HCT116 (cell line): ENCODE measurements around the gene SH3D19. TPM values are rescaled to one million over a fixed set of nuclear protein-coding genes. Genes with fewer than 3 reads are reported as not detected.

Experiments used
- ATAC-seq: fragments of 200-7000 bp; cut with Tn5 transposase; 2 replicates; pipeline ENCODE4 v1.9.1; 2020; ENCODE audit warnings: mild to moderate bottlenecking, moderate library complexity
- BruUV-seq: library from RNA; stranded (reverse); fragments of 400-500 nt; replicated peaks from 2 replicates; lab custom pipeline; 2021; lab: Mats Ljungman, UMichigan
- CTCF ChIA-PET: fragments of 300-600 bp; sonication (Branson Sonifier 250); formaldehyde crosslinking; loops from one replicate; lab custom pipeline; 2021; ENCODE audit warnings: antibody characterized with exemption; lab: Charles Lee
- POLR2A ChIA-PET: fragments of 300-600, 350-600 bp; sonication (Branson Sonifier 250); formaldehyde crosslinking; loops from one replicate; lab custom pipeline; 2021; ENCODE audit warnings: antibody characterized with exemption; lab: Charles Lee
- RAD21 ChIA-PET, 2 experiments: fragments of 300-600 bp; sonication (Branson Sonifier 250); formaldehyde crosslinking; loops; one replicate each; lab custom pipeline; 2023; ENCODE audit warnings: low total read pairs in 2 of 2; ENCODE audit not compliant: uncharacterized antibody in 2 of 2, unreplicated experiment in 2 of 2, low non-redundant PET in 1 of 2; lab: Charles Lee
- DNase-seq: peaks from one replicate; pipeline ENCODE4 v3.0.0-alpha.2; 2010; ENCODE audit warnings: low read depth, low spot score
- H2AFZ ChIP-seq: fragments of 200-600 bp; shearing (Covaris generic), sonication (generic); 2 replicates; pipeline ENCODE4 v1.6.1; 2017; ENCODE audit warnings: low read depth, mixed run types, mixed read lengths, antibody characterized with exemption, low read length; ENCODE audit not compliant: poor library complexity, severe bottlenecking
- H3K27ac ChIP-seq: 2 replicates; pipeline ENCODE4 v1.5.1; 2012; ENCODE audit warnings: low read depth, low read length
- H3K27me3 ChIP-seq: fragments of 200-600 bp; sonication (generic); 2 replicates; pipeline ENCODE4 v1.6.1; 2016; ENCODE audit warnings: mixed run types, low read length, mixed read lengths; ENCODE audit not compliant: insufficient read depth
- H3K36me3 ChIP-seq, 2 experiments: fragments of 200-500 bp in 1 of 2; fragments of 200-600 bp in 1 of 2; sonication (Bioruptor generic) in 1 of 2; sonication (generic) in 1 of 2; 2 replicates each; pipeline versions ENCODE4 v1.5.1 to v1.6.1; 2014 to 2016; ENCODE audit warnings: low read length in 2 of 2, inconsistent platforms in 1 of 2, mixed read lengths in 1 of 2, mixed run types in 1 of 2; ENCODE audit not compliant: insufficient read depth in 2 of 2, control insufficient read depth in 1 of 2
- H3K4me1 ChIP-seq, 2 experiments: fragments of 200-600 bp in 1 of 2; sonication (generic) in 1 of 2; 2 replicates each; pipeline versions ENCODE4 v1.5.1 to v1.6.1; 2012 to 2017; ENCODE audit warnings: low read length in 2 of 2, inconsistent platforms in 1 of 2, mild to moderate bottlenecking in 1 of 2, mixed read lengths in 1 of 2, mixed run types in 1 of 2, moderate library complexity in 1 of 2; ENCODE audit not compliant: insufficient read depth in 2 of 2, control insufficient read depth in 1 of 2
- H3K4me2 ChIP-seq: fragments of 200-600 bp; sonication (generic); 2 replicates; pipeline ENCODE4 v1.6.1; 2017; ENCODE audit warnings: mixed run types, low read length, mixed read lengths
- H3K4me3 ChIP-seq, 2 experiments: fragments of 200-600 bp in 1 of 2; sonication (generic) in 1 of 2; replicated peaks in 1 of 2; 2 replicates each; pipeline ENCODE4 v1.5.1; 2011 to 2016; ENCODE audit warnings: low read length in 2 of 2, control low read depth in 1 of 2, low read depth in 1 of 2, mild to moderate bottlenecking in 1 of 2, mixed read lengths in 1 of 2, mixed run types in 1 of 2
- H3K79me2 ChIP-seq: fragments of 200-600 bp; sonication (generic); 2 replicates; pipeline ENCODE4 v1.6.1; 2017; ENCODE audit warnings: mild to moderate bottlenecking, mixed run types, low read length, moderate library complexity, mixed read lengths; ENCODE audit not compliant: insufficient read depth
- H3K9ac ChIP-seq: fragments of 200-600 bp; sonication (generic); 2 replicates; pipeline ENCODE4 v1.6.1; 2016; ENCODE audit warnings: low read length, mixed read lengths
- H3K9me2 ChIP-seq: fragments of 200-600 bp; sonication (generic), shearing (Covaris generic); 2 replicates; pipeline ENCODE4 v1.6.1; 2017; ENCODE audit warnings: mixed run types, mild to moderate bottlenecking, moderate library complexity; ENCODE audit not compliant: insufficient read depth
- H3K9me3 ChIP-seq, 2 experiments: fragments of 200-500 bp in 1 of 2; fragments of 200-600 bp in 1 of 2; sonication (Bioruptor generic) in 1 of 2; sonication (generic) in 1 of 2; 2 replicates each; pipeline ENCODE4 v1.6.1; 2014 to 2017; ENCODE audit warnings: low read length in 2 of 2, mixed read lengths in 2 of 2, inconsistent platforms in 1 of 2, low read depth in 1 of 2, mild to moderate bottlenecking in 1 of 2, mixed run types in 1 of 2, moderate library complexity in 1 of 2; ENCODE audit not compliant: control insufficient read depth in 1 of 2, insufficient read depth in 1 of 2
- H4K20me1 ChIP-seq: fragments of 200-600 bp; sonication (generic), shearing (Covaris generic); 2 replicates; pipeline ENCODE4 v1.6.1; 2017; ENCODE audit warnings: mixed run types, mild to moderate bottlenecking, moderate library complexity; ENCODE audit not compliant: insufficient read depth
- CBX3 ChIP-seq: IDR thresholded peaks from 2 replicates; pipeline ENCODE4 v1.6.1; 2012; ENCODE audit warnings: low read depth
- CEBPB ChIP-seq: IDR thresholded peaks from 2 replicates; pipeline ENCODE4 v1.6.1; 2012; ENCODE audit warnings: low read depth
- EGR1 ChIP-seq: IDR thresholded peaks from 2 replicates; pipeline ENCODE4 v1.6.1; 2012; ENCODE audit warnings: low read depth
- EZH2 ChIP-seq: fragments of 200-600 bp; sonication (generic); IDR thresholded peaks from 2 replicates; pipeline ENCODE4 v1.6.1; 2017; ENCODE audit warnings: antibody characterized with exemption, mixed run types
- FOSL1 ChIP-seq: IDR thresholded peaks from 2 replicates; pipeline ENCODE4 v1.6.1; 2012; ENCODE audit warnings: low read depth
- POLR2AphosphoS5 ChIP-seq: IDR thresholded peaks from 2 replicates; pipeline ENCODE4 v1.6.1; 2011; ENCODE audit warnings: mild to moderate bottlenecking, low read depth, low read length, moderate library complexity
- RAD21 ChIP-seq: IDR thresholded peaks from 2 replicates; pipeline ENCODE4 v1.6.1; 2012; ENCODE audit warnings: low read depth, mild to moderate bottlenecking
- REST ChIP-seq: IDR thresholded peaks from 2 replicates; pipeline ENCODE4 v1.6.1; 2012; ENCODE audit warnings: low read depth
- SIN3A ChIP-seq: IDR thresholded peaks from 2 replicates; pipeline ENCODE4 v1.6.1; 2012; ENCODE audit warnings: low read depth
- SP1 ChIP-seq: IDR thresholded peaks from 2 replicates; pipeline ENCODE4 v1.6.1; 2012; ENCODE audit warnings: low read depth
- TCF7L2 ChIP-seq: IDR thresholded peaks from 2 replicates; pipeline ENCODE4 v1.7.0; 2011; ENCODE audit warnings: borderline replicate concordance, inconsistent platforms; ENCODE audit not compliant: insufficient read depth, insufficient read length; ENCODE audit errors: extremely low read depth
- YY1 ChIP-seq: IDR thresholded peaks from 2 replicates; pipeline ENCODE4 v1.6.1; 2011; ENCODE audit warnings: low read length, low read depth, moderate library complexity, mild to moderate bottlenecking; ENCODE audit not compliant: insufficient replicate concordance; ENCODE audit errors: extremely low read depth
- ZFX ChIP-seq: fragments of 450-650 bp; IDR thresholded peaks from 2 replicates; pipeline ENCODE4 v1.6.1; 2017
- intact Hi-C: fragments of 100-400 bp; cut with micrococcal nuclease; formaldehyde crosslinking; loops from 2 replicates; pipeline ENCODE4 v1.10.0; 2022
- total RNA-seq: library from RNA; stranded (reverse); gene quantifications from one replicate; pipeline ENCODE4 v1.2.1, GENCODE V29; 2021; ENCODE audit not compliant: unreplicated experiment

Gene SH3D19
- total RNA-seq, 1 experiment from 2014 or later = 37.5 TPM

- TF ChIP-seq REST (no peak), ZFX (no peak), TCF7L2 (no peak), CEBPB (no peak), POLR2AphosphoS5 (no peak), EGR1 (no peak), CBX3 (no peak), EZH2 (no peak)
Observed at GRCh38 chr4:151098979-151099228, 226.5 kb downstream of the SH3D19 start (continued).

- POLR2A ChIA-PET = interaction anchor here (1.5 kb wide), 1 partner anchor 9 kb away, joined by 4 read pairs; no protein-coding TSS in a partner anchor
- CTCF ChIA-PET = no interaction called here
- H3K27me3 ChIP-seq = no peaks in the 10 kb centered on the region
Observed at GRCh38 chr4:151097759-151098158, 227.6 kb downstream of the SH3D19 start.

More at GRCh38 chr4:151097759-151098158, 227.6 kb downstream of the SH3D19 start:
- intact Hi-C loops = no loop called here
- Histone ChIP-seq H2AFZ (no peak overlapping the region), H3K4me3 (no peak overlapping the region), H3K9me2 (no peaks in the 10 kb centered on the region), H3K4me1 (peaks cover 3 to 22% of the 10 kb centered on the region in 2 experiments; a peak in 3 of 4 replicates), H4K20me1 (peaks cover 16% of the 10 kb centered on the region; the same call in 1 of the 2 replicates), H3K9me3 (no peaks in the 10 kb centered on the region), H3K9ac (no peak overlapping the region), H3K36me3 (peaks cover 12 to 30% of the 10 kb centered on the region in 2 experiments), H3K4me2 (no peak overlapping the region), H3K27ac (no peak overlapping the region), H3K79me2 (peaks cover 34% of the 10 kb centered on the region)
- BruUV-seq = no TSS peak
- DNase-seq (no peak), ATAC-seq (no peak)
- RAD21 ChIA-PET = no interaction called here
- TF ChIP-seq SP1 = no peak
- no peak for TF ChIP-seq TCF7L2
- no peak for TF ChIP-seq RAD21
- TF ChIP-seq YY1 = no peak
- no peak for TF ChIP-seq SIN3A
- TF ChIP-seq REST = no peak
- TF ChIP-seq EZH2 = no peak
- no peak for TF ChIP-seq FOSL1
